ENCODE results near the gene PHGDH.

The PHGDH gene

GRCh38 chr1:119731060-119731459 is 19.3 kb downstream of the PHGDH start:
- no peak overlapping the region for H3K4me3 ChIP-seq (ENCODE audit: low read depth, low read length)
- no peak for DNase-seq (ENCODE audit: low read depth)
- no peak for TF ChIP-seq CTCF (IDR thresholded peaks at IDR 0.05; ENCODE audit: insufficient read depth, low read depth, low read length, missing control alignments)

DNA sequence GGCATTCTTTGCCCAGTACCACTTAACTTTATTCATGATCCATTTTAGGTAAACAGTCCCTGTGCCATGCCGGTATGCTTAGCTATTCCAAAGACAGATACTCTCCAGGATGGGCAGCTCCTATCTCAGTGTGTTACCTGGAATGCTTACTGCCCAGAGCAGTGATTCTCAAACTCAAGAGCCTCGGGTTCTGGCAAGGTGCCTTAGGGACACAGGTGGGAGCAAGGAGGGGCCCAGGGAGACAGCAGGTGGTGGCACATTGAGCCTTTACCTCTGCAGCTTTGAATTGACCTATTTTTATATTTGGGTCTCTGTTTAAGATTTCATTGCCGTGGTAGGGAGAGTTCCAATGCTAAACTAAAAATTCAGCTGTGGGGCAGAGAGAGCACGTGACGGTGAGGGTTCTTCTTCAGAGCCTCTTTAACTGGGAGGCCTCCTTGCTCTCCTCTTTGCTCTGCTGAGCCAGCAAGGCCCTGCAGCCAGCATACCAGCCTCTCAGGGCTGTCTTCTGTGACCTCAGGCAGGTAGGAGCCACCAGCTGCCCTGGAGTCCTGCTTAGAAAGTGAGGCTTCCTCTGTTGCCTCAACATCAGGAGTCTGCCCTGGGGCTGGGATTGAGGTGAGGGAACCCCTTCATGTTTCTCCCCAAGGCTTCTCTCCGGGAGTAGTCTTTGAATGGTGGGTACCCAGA is 20.2 kb downstream of the PHGDH start:
- no peak for DNase-seq (ENCODE audit: low read depth)
- no peak for TF ChIP-seq CTCF (IDR thresholded peaks at IDR 0.05; ENCODE audit: insufficient read depth, low read depth, low read length, missing control alignments)
- no peak overlapping the region for H3K4me3 ChIP-seq (ENCODE audit: low read depth, low read length)

GRCh38 chr1:119732465-119733168 is 20.9 kb downstream of the PHGDH start:
- no peak overlapping the region for H3K4me3 ChIP-seq (ENCODE audit: low read depth, low read length)
- DNase-seq (ENCODE audit: low read depth), result no peak
- TF ChIP-seq CTCF (IDR thresholded peaks at IDR 0.05; ENCODE audit: insufficient read depth, low read depth, low read length, missing control alignments), result no peak

- DNase-seq (ENCODE audit: low read depth), result no peak
- TF ChIP-seq CTCF (IDR thresholded peaks at IDR 0.05; ENCODE audit: insufficient read depth, low read depth, low read length, missing control alignments), result no peak
- no peak overlapping the region for H3K4me3 ChIP-seq (ENCODE audit: low read depth, low read length)
Measured at GRCh38 chr1:119733754-119734153, 22.0 kb downstream of the PHGDH start.

DNA sequence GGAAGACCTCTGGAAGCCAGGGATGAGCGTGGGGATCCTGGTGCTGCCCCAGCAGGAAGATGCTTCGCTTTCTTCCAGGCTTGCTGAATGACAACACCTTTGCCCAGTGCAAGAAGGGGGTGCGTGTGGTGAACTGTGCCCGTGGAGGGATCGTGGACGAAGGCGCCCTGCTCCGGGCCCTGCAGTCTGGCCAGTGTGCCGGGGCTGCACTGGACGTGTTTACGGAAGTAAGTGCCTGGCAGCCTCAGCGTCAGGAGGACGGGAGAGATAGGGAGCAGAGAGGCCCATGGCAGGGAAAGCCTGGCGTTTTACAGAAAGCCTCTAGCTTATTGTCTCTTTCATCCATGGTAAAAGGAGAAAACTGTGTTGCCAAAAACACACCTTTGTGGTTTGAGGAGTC is 23.5 kb downstream of the PHGDH start:
- H3K4me3 ChIP-seq (ENCODE audit: low read depth, low read length), result no peak overlapping the region
- DNase-seq (ENCODE audit: low read depth), result no peak
- no peak for TF ChIP-seq CTCF (IDR thresholded peaks at IDR 0.05; ENCODE audit: insufficient read depth, low read depth, low read length, missing control alignments)

DNA sequence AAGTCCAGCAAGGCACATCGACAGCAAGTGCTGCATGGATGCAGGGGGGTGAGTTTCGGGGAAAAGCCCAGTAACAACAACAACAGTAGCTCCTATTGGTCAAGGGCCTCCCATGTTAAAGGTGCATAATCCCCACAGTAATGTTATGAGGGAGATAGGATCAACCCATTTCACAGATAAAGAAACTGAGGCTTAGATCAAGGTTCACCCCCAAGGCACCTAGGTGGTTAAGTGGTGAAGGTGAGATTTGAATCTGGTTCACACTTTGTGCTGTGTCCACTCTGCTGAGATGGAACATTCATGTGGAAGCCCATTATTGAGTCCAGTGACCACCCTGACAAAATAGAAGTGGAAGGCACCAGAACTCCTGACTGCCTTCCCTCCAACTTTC is 24.9 kb downstream of the PHGDH start:
- no peak for TF ChIP-seq CTCF (IDR thresholded peaks at IDR 0.05; ENCODE audit: insufficient read depth, low read depth, low read length, missing control alignments)
- H3K4me3 ChIP-seq (ENCODE audit: low read depth, low read length), result no peak overlapping the region
- DNase-seq (ENCODE audit: low read depth), result no peak

Measured in GM12865 (cell line).